ENCODE data around the gene GSTM2. TPM values are rescaled to one million over a fixed set of nuclear protein-coding genes. Genes with fewer than 3 reads are reported as not detected.
"Not testable (repeated sequence)": the region's sequence is repeated elsewhere in the genome, so short reads cannot be mapped to it uniquely, and the experiment has no call there.

Gene GSTM2
- total RNA-seq, 2 experiments from 2014 or later = 0.38 to 0.76 TPM

DNA sequence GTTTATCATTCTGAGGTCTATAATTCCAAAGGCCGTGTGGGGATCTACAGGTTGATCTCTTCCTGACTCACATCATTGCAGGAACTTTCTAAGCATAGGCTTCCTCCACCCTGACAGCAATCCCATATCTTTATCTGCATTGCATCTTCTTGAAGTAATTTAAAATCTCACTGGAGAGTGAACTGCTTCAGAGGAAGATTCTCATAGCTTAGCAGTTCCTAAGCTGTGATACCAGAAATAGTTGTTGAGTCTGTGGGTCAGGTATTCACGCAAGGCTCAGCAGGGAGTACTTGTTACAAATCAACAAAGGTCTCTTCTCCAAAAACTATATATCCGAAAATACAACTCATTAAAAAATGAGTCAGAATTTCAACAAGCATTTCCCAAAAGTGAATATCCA lies 27.3 kb downstream of the GSTM2 start:
- DNase-seq (ENCODE audit: low spot score); H3K4me1 ChIP-seq (ENCODE audit: insufficient read depth, low read length, poor library complexity, severe bottlenecking); H3K9me2 ChIP-seq (ENCODE audit: insufficient read depth, low read length); H4K20me1 ChIP-seq (ENCODE audit: insufficient read depth, low read length); BruUV-seq (replicated peaks); POLR2A ChIA-PET; H2AFZ ChIP-seq (ENCODE audit: low read length); intact Hi-C loops (cut with micrococcal nuclease; ENCODE audit: unreplicated experiment); H3K36me3 ChIP-seq (ENCODE audit: insufficient read depth, low read length); H3K4me3 ChIP-seq (ENCODE audit: low read depth, low read length, poor library complexity, severe bottlenecking); H3K4me2 ChIP-seq (ENCODE audit: low read length); CTCF ChIA-PET (ENCODE audit: unreplicated experiment); H3K79me2 ChIP-seq (ENCODE audit: insufficient read depth, low read depth, low read length); H3K9me3 ChIP-seq (ENCODE audit: low read length); H3K27ac ChIP-seq (ENCODE audit: low read depth, low read length, poor library complexity, severe bottlenecking): not testable (repeated sequence)

DNA sequence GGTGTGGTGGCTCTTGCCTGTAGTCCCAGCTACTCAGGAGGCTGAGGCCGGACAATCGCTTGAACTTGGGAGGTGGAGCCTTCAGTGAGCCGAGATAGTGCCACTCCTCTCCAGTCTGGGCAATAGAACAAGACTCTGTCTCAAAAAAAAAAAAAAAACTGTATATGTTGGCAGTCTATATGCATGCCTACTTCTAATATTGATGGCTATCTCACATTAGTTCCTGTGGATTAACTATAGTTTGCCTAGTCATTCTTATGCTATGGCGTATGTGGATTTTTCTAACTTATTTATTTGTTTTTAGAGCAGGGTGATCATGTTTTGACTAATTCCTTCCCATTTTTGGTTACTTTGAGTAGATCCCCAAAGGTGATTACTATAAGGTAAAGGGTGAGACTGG lies 29.2 kb downstream of the GSTM2 start:
- H3K27ac ChIP-seq (ENCODE audit: low read depth, low read length, poor library complexity, severe bottlenecking) = no peak overlapping the region
- no peaks in the 10 kb centered on the region for H3K4me1 ChIP-seq (ENCODE audit: insufficient read depth, low read length, poor library complexity, severe bottlenecking)
- ChIA-PET POLR2A (no interaction called here), CTCF (ENCODE audit: unreplicated experiment) (no interaction called here)
- TF ChIP-seq, protein P1, sequence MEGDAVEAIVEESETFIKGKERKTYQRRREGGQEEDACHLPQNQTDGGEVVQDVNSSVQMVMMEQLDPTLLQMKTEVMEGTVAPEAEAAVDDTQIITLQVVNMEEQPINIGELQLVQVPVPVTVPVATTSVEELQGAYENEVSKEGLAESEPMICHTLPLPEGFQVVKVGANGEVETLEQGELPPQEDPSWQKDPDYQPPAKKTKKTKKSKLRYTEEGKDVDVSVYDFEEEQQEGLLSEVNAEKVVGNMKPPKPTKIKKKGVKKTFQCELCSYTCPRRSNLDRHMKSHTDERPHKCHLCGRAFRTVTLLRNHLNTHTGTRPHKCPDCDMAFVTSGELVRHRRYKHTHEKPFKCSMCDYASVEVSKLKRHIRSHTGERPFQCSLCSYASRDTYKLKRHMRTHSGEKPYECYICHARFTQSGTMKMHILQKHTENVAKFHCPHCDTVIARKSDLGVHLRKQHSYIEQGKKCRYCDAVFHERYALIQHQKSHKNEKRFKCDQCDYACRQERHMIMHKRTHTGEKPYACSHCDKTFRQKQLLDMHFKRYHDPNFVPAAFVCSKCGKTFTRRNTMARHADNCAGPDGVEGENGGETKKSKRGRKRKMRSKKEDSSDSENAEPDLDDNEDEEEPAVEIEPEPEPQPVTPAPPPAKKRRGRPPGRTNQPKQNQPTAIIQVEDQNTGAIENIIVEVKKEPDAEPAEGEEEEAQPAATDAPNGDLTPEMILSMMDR (conservative IDR thresholded peaks at IDR 0.05; ENCODE audit: low read length) = no peak
- no peaks in the 10 kb centered on the region for H3K79me2 ChIP-seq (ENCODE audit: insufficient read depth, low read depth, low read length)
- intact Hi-C loops (cut with micrococcal nuclease; ENCODE audit: unreplicated experiment) = no loop called here
- no peaks in the 10 kb centered on the region for H3K36me3 ChIP-seq (ENCODE audit: insufficient read depth, low read length)
- no peak overlapping the region for H3K4me2 ChIP-seq (ENCODE audit: low read length)
- no peaks in the 10 kb centered on the region for H4K20me1 ChIP-seq (ENCODE audit: insufficient read depth, low read length)
- no peaks in the 10 kb centered on the region for H3K9me3 ChIP-seq (ENCODE audit: low read length)
- no peak overlapping the region for H2AFZ ChIP-seq (ENCODE audit: low read length)
- no peak for DNase-seq (ENCODE audit: low spot score)
- no peak overlapping the region for H3K4me3 ChIP-seq (ENCODE audit: low read depth, low read length, poor library complexity, severe bottlenecking)
- no TSS peak for BruUV-seq (replicated peaks)
- H3K9me2 ChIP-seq (ENCODE audit: insufficient read depth, low read length) = no peaks in the 10 kb centered on the region

DNA sequence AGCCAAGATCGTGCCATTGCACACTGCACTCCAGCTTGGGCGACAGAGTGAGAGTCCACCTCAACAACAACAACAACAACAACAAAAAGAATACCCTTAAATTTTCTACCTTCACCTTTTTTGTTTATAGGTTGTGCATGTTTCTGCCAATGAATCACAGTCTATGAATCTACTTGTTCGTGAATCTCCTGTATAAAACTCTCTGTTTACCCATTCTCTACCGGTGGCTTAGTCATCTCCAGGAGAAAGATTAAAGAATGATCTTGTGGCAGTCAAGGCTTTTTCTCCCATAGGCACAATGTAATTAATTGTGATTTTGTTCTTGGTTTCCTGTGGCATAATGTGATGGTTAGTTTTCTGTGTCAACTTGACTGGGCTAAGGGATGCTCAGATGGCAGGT lies 30.0 kb downstream of the GSTM2 start:
- H4K20me1 ChIP-seq (ENCODE audit: insufficient read depth, low read length); POLR2A ChIA-PET; H2AFZ ChIP-seq (ENCODE audit: low read length); H3K36me3 ChIP-seq (ENCODE audit: insufficient read depth, low read length); H3K9me2 ChIP-seq (ENCODE audit: insufficient read depth, low read length); H3K4me3 ChIP-seq (ENCODE audit: low read depth, low read length, poor library complexity, severe bottlenecking); BruUV-seq (replicated peaks); intact Hi-C loops (cut with micrococcal nuclease; ENCODE audit: unreplicated experiment); H3K4me1 ChIP-seq (ENCODE audit: insufficient read depth, low read length, poor library complexity, severe bottlenecking); H3K79me2 ChIP-seq (ENCODE audit: insufficient read depth, low read depth, low read length); CTCF ChIA-PET (ENCODE audit: unreplicated experiment); H3K9me3 ChIP-seq (ENCODE audit: low read length); DNase-seq (ENCODE audit: low spot score); H3K27ac ChIP-seq (ENCODE audit: low read depth, low read length, poor library complexity, severe bottlenecking); H3K4me2 ChIP-seq (ENCODE audit: low read length): not testable (repeated sequence)

DNA sequence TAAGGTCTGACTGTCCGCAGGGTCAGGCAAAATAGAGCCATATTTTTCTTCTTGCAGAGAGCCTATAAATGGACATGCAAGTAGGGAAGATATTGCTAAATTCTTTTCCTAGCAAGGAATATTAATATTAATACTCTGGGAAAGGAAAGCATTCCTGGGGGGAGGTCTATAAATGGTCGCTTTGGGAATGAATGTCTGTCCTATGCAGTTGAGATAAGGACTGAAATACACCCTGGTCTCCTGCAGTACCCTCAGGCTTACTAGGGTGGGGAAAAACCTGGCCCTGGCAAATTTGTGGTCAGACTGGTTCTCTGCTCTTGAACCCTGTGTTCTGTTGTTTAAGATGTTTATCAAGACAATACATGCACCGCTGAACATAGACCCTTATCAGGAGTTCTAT lies 35.1 kb downstream of the GSTM2 start:
- POLR2A ChIA-PET; H3K36me3 ChIP-seq (ENCODE audit: insufficient read depth, low read length); H3K79me2 ChIP-seq (ENCODE audit: insufficient read depth, low read depth, low read length); H3K4me2 ChIP-seq (ENCODE audit: low read length); H2AFZ ChIP-seq (ENCODE audit: low read length); intact Hi-C loops (cut with micrococcal nuclease; ENCODE audit: unreplicated experiment); DNase-seq (ENCODE audit: low spot score); BruUV-seq (replicated peaks); H3K4me3 ChIP-seq (ENCODE audit: low read depth, low read length, poor library complexity, severe bottlenecking); CTCF ChIA-PET (ENCODE audit: unreplicated experiment); H4K20me1 ChIP-seq (ENCODE audit: insufficient read depth, low read length); H3K4me1 ChIP-seq (ENCODE audit: insufficient read depth, low read length, poor library complexity, severe bottlenecking); H3K27ac ChIP-seq (ENCODE audit: low read depth, low read length, poor library complexity, severe bottlenecking); H3K9me2 ChIP-seq (ENCODE audit: insufficient read depth, low read length); H3K9me3 ChIP-seq (ENCODE audit: low read length): not testable (repeated sequence)
